ENCODE results near the gene NEIL3.

Gene NEIL3

GRCh38 chr4:177371461-177371860 is 61.8 kb downstream of the NEIL3 start:
- DNase-seq, result no peak

- DNase-seq, result no peak
Measured at GRCh38 chr4:177374966-177375365, 65.3 kb downstream of the NEIL3 start.

GRCh38 chr4:177375372-177375771 is 65.7 kb downstream of the NEIL3 start:
- DNase-seq, result no peak

GRCh38 chr4:177376024-177376423 is 66.3 kb downstream of the NEIL3 start:
- no peak for DNase-seq

- no peak for DNase-seq
Measured at GRCh38 chr4:177380730-177381287, 71.1 kb downstream of the NEIL3 start.

GRCh38 chr4:177381762-177382310 is 72.2 kb downstream of the NEIL3 start:
- DNase-seq, result no peak

GRCh38 chr4:177384856-177385397 is 75.3 kb downstream of the NEIL3 start:
- DNase-seq, result no peak

GRCh38 chr4:177385576-177386277 is 76.1 kb downstream of the NEIL3 start:
- no peak for DNase-seq

- no peak for DNase-seq
Measured at GRCh38 chr4:177386278-177386815, 76.7 kb downstream of the NEIL3 start.

- DNase-seq, result no peak
Measured at GRCh38 chr4:177391287-177391686, 81.6 kb downstream of the NEIL3 start.

GRCh38 chr4:177391953-177392352 is 82.3 kb downstream of the NEIL3 start:
- DNase-seq, result no peak

GRCh38 chr4:177393236-177393635 is 83.6 kb downstream of the NEIL3 start:
- no peak for DNase-seq

- DNase-seq, result no peak
Measured at GRCh38 chr4:177396352-177396751, 86.7 kb downstream of the NEIL3 start.

GRCh38 chr4:177400030-177400429 is 90.4 kb downstream of the NEIL3 start:
- DNase-seq, result no peak

- DNase-seq, result no peak
Measured at GRCh38 chr4:177401658-177402273, 92.1 kb downstream of the NEIL3 start.

- no peak for DNase-seq
Measured at GRCh38 chr4:177403746-177404145, 94.1 kb downstream of the NEIL3 start.

GRCh38 chr4:177404342-177404741 is 94.7 kb downstream of the NEIL3 start:
- DNase-seq, result no peak

GRCh38 chr4:177404986-177405385 is 95.3 kb downstream of the NEIL3 start:
- DNase-seq, result no peak

- no peak for DNase-seq
Measured at GRCh38 chr4:177405508-177405907, 95.8 kb downstream of the NEIL3 start.

GRCh38 chr4:177408023-177408422 is 98.3 kb downstream of the NEIL3 start:
- DNase-seq, result no peak

- DNase-seq, result no peak
Measured at GRCh38 chr4:177410566-177410965, 100.9 kb downstream of the NEIL3 start.

GRCh38 chr4:177411996-177412395 is 102.3 kb downstream of the NEIL3 start:
- no peak for DNase-seq
